BLaER1 (cell line): ENCODE results near the gene CREM.
A peak's percentile ranks its signal among the peaks of the same experiment; 100 is the strongest.

ENCODE experiments used
- H3K27ac ChIP-seq: shearing (Covaris generic); formaldehyde crosslinking; 2 replicates; pipeline ENCODE4 v1.8.1; 2022
- H3K27me3 ChIP-seq: shearing (Covaris generic); formaldehyde crosslinking; 2 replicates; pipeline ENCODE4 v1.8.1; 2022
- H3K36me3 ChIP-seq: shearing (Covaris generic); formaldehyde crosslinking; 2 replicates; pipeline ENCODE4 v1.8.1; 2022
- H3K4me1 ChIP-seq: shearing (Covaris generic); formaldehyde crosslinking; 2 replicates; pipeline ENCODE4 v1.8.1; 2022
- H3K4me2 ChIP-seq: shearing (Covaris generic); formaldehyde crosslinking; 2 replicates; pipeline ENCODE4 v1.8.1; 2022
- H3K4me3 ChIP-seq: shearing (Covaris generic); formaldehyde crosslinking; 2 replicates; pipeline ENCODE4 v1.8.1; 2022
- H3K9ac ChIP-seq: shearing (Covaris generic); formaldehyde crosslinking; 2 replicates; pipeline ENCODE4 v1.8.1; 2022
- H3K9me3 ChIP-seq: shearing (Covaris generic); formaldehyde crosslinking; 2 replicates; pipeline ENCODE4 v1.8.1; 2022
- H4K20me1 ChIP-seq: shearing (Covaris generic); formaldehyde crosslinking; 2 replicates; pipeline ENCODE4 v1.8.1; 2022
- Cebpa-rat ChIP-seq: shearing (Covaris generic); IDR thresholded peaks from 2 replicates; pipeline ENCODE4 v1.8.1; 2022

The CREM gene

DNA sequence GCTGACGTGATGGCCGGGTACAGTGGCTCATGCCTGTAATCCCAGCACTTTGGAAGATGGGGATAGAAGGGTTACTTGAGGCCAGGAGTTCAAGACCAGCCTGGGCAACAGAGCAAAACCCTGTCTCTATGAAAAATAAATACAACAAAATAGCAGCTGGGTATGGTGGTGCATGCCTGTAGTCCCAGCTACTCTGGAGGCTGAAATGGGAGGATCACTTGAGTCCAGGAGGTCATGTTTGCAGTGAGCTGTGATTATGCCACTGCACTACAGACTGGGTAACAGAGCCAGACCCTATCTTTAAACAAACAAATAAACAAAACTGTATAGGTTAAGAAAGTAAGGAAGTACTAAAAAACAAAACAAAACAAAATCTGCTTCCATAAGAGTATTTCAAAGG, 30.3 kb upstream of the CREM start:
- TF ChIP-seq Cebpa-rat = no peak
- Histone ChIP-seq H4K20me1 (no peaks in the 10 kb centered on the region), H3K4me3 (no peak overlapping the region), H3K27ac (no peak overlapping the region), H3K36me3 (no peaks in the 10 kb centered on the region), H3K4me1 (peaks cover 5% of the 10 kb centered on the region), H3K9ac (no peak overlapping the region), H3K4me2 (no peak overlapping the region), H3K9me3 (peaks cover 19% of the 10 kb centered on the region), H3K27me3 (no peaks in the 10 kb centered on the region)

DNA sequence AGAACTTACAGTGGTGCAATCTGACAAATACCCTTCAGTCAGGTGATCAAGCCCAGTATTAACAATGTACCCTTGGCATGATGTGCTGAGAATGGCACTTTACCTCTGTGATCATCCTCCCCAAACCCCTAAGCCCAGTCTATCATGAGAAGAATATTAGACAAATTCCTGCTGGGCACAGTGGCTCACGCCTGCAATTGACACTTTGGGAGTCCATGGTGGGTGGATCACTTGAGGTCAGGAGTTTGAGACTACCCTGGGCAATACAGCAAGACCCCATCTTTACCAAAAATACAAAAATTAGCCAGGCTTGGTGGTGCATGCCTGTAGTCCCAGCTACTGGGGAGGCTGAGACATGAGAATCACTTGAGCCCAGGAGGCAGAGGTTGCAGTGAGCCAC, 29.1 kb upstream of the CREM start:
- Histone ChIP-seq H3K4me1 (peaks cover 16% of the 10 kb centered on the region), H3K27me3 (no peaks in the 10 kb centered on the region), H4K20me1 (no peaks in the 10 kb centered on the region), H3K36me3 (no peaks in the 10 kb centered on the region), H3K27ac (no peak overlapping the region), H3K9ac (no peak overlapping the region), H3K9me3 (peaks cover 10% of the 10 kb centered on the region), H3K4me3 (no peak overlapping the region), H3K4me2 (no peak overlapping the region)
- no peak for TF ChIP-seq Cebpa-rat

DNA sequence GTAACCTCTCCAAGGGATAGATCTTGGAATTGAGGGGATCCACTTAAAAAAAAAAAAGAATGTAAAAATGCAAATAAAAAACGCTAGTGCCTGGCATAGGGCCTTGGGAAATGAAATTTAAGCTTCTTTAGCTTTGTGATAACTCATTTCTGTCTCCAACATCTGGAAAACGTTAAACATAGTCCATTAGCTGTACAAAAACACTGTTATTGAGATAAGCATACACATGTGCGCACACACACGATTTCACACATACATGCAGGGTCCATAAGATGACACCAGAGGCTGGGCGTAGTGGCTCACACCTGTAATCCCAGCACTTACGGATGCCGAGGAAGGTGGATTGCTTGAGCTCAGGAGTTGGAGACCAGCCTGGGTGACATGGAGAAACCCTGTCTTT, 22.8 kb upstream of the CREM start:
- Histone ChIP-seq H3K4me1 (peaks cover 16% of the 10 kb centered on the region), H3K9me3 (no peaks in the 10 kb centered on the region), H3K27me3 (no peaks in the 10 kb centered on the region), H3K36me3 (no peaks in the 10 kb centered on the region), H4K20me1 (no peaks in the 10 kb centered on the region), H3K4me3 (no peak overlapping the region), H3K9ac (no peak overlapping the region), H3K27ac (no peak overlapping the region), H3K4me2 (no peak overlapping the region)
- TF ChIP-seq Cebpa-rat = no peak

DNA sequence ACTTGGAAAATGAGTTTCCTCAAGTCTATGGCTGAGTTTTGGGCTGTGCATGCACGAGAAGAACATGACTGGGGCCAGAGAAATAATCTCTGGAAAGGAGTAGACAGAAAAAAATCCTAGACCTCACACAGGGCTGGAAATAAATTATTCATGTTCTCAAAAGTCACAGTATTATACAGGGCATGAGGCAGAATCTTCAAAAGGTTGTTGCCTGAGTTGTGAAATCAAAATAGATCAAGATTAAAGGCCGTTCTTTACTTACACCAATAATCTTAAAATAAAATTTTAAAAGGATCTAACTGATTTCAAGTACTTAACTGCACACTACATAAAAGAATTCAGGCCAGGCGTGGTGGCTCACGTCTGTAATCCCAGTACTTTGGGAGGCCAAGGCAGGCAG, 14.1 kb upstream of the CREM start:
- no peaks in the 10 kb centered on the region for H3K4me1 ChIP-seq
- H4K20me1 ChIP-seq = no peaks in the 10 kb centered on the region
- H3K36me3 ChIP-seq = no peaks in the 10 kb centered on the region
- no peak overlapping the region for H3K27ac ChIP-seq
- no peaks in the 10 kb centered on the region for H3K27me3 ChIP-seq
- H3K4me2 ChIP-seq = no peak overlapping the region
- H3K9me3 ChIP-seq = no peaks in the 10 kb centered on the region
- H3K9ac ChIP-seq = no peak overlapping the region
- H3K4me3 ChIP-seq = no peak overlapping the region
- TF ChIP-seq Cebpa-rat = no peak

DNA sequence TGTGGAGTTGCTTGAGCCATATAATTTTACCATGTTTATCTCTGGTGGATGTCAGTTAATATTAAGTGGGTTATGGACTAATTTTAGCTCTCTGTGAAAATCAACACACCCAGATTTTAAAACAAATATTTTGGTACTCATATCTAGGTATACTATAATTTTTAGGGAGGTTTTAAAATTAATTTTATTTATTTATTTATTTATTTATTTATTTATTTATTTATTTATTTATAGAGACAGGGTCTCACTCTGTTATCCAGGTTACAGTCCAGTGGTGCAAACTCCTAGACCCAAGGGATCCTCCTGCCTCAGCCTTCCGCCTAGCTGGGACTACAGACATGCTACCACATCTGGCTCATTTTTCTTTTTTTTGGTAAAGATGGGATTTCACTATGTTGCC, 7.3 kb upstream of the CREM start:
- Histone ChIP-seq H3K4me3 (no peak overlapping the region), H3K27ac (no peak overlapping the region), H3K9ac (no peak overlapping the region), H3K4me1 (no peaks in the 10 kb centered on the region), H3K9me3 (no peaks in the 10 kb centered on the region), H3K4me2 (no peak overlapping the region), H4K20me1 (no peaks in the 10 kb centered on the region), H3K27me3 (no peaks in the 10 kb centered on the region), H3K36me3 (no peaks in the 10 kb centered on the region)
- no peak for TF ChIP-seq Cebpa-rat

DNA sequence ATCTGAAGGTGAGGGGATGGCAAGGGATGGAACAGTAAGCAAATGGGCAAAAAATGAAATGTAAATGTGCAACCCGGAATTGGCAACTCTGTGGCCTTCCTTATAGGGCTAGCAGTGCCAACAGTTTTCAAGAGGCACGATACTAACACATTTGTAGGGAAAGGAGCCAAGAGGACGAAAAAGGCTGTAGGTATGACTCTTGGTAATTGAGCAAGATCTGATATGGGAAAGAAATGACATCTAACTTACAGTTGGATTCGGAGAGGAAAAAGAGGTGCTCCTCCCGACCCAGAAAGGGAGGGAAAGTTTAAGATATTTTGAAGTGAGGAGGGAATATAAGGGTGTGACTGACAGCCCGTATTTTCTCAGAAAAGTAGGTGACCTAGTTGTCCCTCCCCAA, 2.1 kb upstream of the CREM start:
- Histone ChIP-seq H4K20me1 (no peaks in the 10 kb centered on the region), H3K4me2 (no peak overlapping the region), H3K27ac (no peak overlapping the region), H3K4me1 (peaks cover 17% of the 10 kb centered on the region), H3K9me3 (no peaks in the 10 kb centered on the region), H3K9ac (no peak overlapping the region), H3K36me3 (no peaks in the 10 kb centered on the region), H3K27me3 (no peaks in the 10 kb centered on the region), H3K4me3 (no peak overlapping the region)
- TF ChIP-seq Cebpa-rat = no peak

DNA sequence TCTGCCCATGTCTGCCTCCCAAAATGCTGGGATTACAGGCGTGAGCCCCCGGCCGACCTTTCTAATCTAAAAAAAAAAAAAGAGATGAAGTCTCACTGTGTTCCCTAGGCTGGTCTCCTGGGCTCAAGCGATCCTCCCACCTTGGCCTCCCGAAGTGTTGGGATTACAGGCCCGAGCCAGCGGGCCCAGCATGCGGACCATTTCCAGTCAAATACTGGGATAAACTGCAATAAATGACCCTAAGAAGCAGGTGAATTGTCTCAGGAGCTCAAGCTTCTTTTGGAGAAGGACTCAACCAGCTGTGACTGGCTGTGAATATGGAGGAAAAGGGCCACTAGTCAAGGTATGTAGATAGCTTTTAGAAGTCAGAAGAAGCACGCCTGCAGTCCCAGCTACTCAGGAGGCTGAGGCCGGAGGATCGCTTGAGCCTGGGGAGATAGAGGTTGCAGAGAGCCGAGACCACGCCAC, 550 bp upstream of the CREM start:
- Histone ChIP-seq H3K4me3 (peak overlapping the region; percentile 93), H3K4me1 (peaks cover 17% of the 10 kb centered on the region), H3K9me3 (no peaks in the 10 kb centered on the region)

DNA sequence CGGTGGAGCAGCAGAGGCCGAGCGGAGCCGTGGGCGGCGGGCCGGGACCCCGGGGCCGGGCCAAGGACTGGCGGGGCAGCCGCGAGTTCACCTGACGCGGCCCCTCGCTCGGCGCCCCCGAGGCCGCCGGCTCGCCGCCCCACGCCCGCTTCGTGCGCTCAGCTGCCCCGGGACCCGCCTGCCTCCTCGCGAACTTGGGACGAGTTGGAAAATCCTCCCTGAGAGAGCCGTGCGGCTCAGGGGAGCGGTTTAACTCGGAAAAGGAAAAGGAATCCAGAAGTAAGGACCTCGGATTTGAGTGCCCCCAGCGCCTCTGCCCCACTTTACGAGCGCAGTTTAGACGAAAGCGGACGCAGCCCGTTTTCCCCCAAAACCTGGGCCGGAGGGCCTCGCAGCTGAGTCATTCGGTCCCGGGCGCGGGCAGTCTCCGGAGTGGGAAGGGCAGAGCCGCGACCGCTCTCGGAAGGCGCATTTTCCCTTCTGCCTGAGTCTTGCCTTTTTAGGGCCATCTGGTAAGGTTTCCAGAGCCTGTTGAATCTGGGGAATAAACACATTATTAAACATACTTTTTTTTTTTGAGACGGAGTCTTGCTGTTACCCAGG, 744 bp downstream of the CREM start:
- Histone ChIP-seq H3K4me2 (peak overlapping the region; percentile 80), H3K27me3 (no peaks in the 10 kb centered on the region), H3K36me3 (no peaks in the 10 kb centered on the region), H3K4me3 (peak overlapping the region; percentile 93), H3K27ac (peak overlapping the region; percentile 98), H4K20me1 (no peaks in the 10 kb centered on the region), H3K4me1 (peaks cover 25% of the 10 kb centered on the region), H3K9ac (peak overlapping the region; percentile 96), H3K9me3 (no peaks in the 10 kb centered on the region)
- TF ChIP-seq Cebpa-rat = no peak

More for the DNA sequence above, 550 bp upstream of the CREM start:
- no peaks in the 10 kb centered on the region for H4K20me1 ChIP-seq
- no peaks in the 10 kb centered on the region for H3K27me3 ChIP-seq
- H3K27ac ChIP-seq = peak overlapping the region; percentile 88
- peak overlapping the region; percentile 92 for H3K4me2 ChIP-seq
- H3K36me3 ChIP-seq = no peaks in the 10 kb centered on the region
- peak overlapping the region; percentile 96 for H3K9ac ChIP-seq
- TF ChIP-seq Cebpa-rat = no peak

DNA sequence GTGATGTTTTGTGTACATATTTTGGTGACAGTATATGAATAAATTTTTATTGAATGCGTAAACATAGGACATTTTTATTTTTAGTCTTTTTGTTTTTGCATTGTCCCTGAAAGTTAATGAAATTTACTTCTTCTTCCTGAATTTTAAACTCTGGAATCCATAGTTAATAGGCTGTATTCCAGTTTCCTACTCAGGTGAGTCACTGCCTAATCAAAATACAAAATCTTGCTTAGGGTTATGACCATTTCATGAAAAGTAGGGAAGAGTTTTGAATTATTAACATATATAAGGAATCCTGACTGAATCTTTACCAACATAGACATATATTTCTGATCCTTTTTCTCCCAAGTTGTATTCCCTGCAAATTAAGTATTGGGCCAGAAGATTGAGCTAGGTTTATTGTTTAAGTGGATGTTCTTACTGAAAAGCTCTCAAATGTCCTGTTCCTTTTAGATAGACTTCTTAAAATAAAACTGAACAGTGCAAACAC, 2.6 kb downstream of the CREM start:
- Histone ChIP-seq H4K20me1 (no peaks in the 10 kb centered on the region), H3K36me3 (no peaks in the 10 kb centered on the region), H3K27me3 (no peaks in the 10 kb centered on the region), H3K4me1 (peaks cover 25% of the 10 kb centered on the region), H3K9me3 (no peaks in the 10 kb centered on the region), H3K27ac (no peak overlapping the region), H3K4me3 (no peak overlapping the region), H3K4me2 (no peak overlapping the region), H3K9ac (no peak overlapping the region)
- TF ChIP-seq Cebpa-rat = no peak

DNA sequence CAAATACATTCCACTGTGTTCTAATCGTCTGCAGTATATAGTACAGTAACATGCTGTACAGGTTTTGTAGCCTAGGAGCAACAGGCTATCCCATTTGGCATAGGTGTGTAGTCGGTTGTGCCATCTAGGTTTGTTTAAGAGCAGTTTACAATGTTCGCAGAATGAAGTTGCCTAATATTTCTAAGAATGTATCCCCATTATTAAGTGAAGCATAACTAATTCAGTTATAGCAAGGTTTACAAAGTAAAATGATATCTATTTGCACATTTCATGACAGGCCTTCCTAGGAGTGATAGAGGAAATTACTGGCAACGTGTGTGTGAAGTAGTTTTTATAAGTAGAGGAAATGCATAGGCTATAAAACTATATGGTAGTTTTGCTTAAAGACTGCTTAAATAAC, 4.0 kb downstream of the CREM start:
- TF ChIP-seq Cebpa-rat = no peak
- Histone ChIP-seq H3K4me1 (peaks cover 26% of the 10 kb centered on the region), H3K9ac (no peak overlapping the region), H3K4me2 (no peak overlapping the region), H3K27me3 (no peaks in the 10 kb centered on the region), H3K27ac (no peak overlapping the region), H3K9me3 (no peaks in the 10 kb centered on the region), H3K4me3 (no peak overlapping the region), H3K36me3 (no peaks in the 10 kb centered on the region), H4K20me1 (no peaks in the 10 kb centered on the region)

DNA sequence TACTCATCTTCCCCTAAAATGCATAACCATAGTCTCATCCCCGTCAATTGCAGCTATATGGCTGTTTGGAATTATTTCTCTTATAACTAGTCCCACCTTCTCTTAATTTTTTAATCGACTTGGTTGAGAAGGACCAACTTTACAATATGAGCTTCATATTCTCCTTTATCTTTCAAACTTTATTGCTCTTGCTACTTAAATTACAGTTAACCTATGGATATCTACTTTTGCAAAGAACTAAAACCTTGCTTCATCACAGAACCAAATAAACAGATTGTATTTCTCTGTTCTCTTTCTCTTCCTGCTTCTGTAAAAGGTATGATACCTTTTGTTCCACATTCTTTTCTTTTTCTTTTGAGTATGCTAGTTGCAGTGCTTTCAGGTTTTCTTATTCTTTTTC, 6.1 kb downstream of the CREM start:
- TF ChIP-seq Cebpa-rat = no peak
- Histone ChIP-seq H3K4me1 (peaks cover 28% of the 10 kb centered on the region), H3K9ac (no peak overlapping the region), H3K9me3 (no peaks in the 10 kb centered on the region), H3K27ac (no peak overlapping the region), H4K20me1 (no peaks in the 10 kb centered on the region), H3K36me3 (no peaks in the 10 kb centered on the region), H3K4me3 (no peak overlapping the region), H3K27me3 (no peaks in the 10 kb centered on the region), H3K4me2 (no peak overlapping the region)
